ENCODE results near the gene EPB41L2. TPM values are rescaled to one million over a fixed set of nuclear protein-coding genes. Genes with fewer than 3 reads are reported as not detected.

The EPB41L2 gene
- total RNA-seq, 4 donors from 2014 or later = 190 to 321 (median 265) TPM

GRCh38 chr6:131083687-131084086, 20.6 kb upstream of the EPB41L2 start:
- 75 to 78% methylated on average over 3 of the region's 3 CpGs for WGBS, 2 donors
- Histone ChIP-seq H3K27ac (no peak overlapping the region), H3K4me1 (no peaks in the 10 kb centered on the region), H3K4me3 (no peak overlapping the region), H3K36me3 (no peaks in the 10 kb centered on the region), H3K9me3 (peaks cover 0 to 14% (median 1%) of the 10 kb centered on the region in 4 donors), H3K27me3 (no peaks in the 10 kb centered on the region)
- no peak for DNase-seq (ENCODE audit: low spot score in 2 of 2)
- TF ChIP-seq POLR2A (IDR thresholded peaks at IDR 0.05) (no peak), EP300 (IDR thresholded peaks at IDR 0.05) (no peak)
- TF ChIP-seq, protein P1, sequence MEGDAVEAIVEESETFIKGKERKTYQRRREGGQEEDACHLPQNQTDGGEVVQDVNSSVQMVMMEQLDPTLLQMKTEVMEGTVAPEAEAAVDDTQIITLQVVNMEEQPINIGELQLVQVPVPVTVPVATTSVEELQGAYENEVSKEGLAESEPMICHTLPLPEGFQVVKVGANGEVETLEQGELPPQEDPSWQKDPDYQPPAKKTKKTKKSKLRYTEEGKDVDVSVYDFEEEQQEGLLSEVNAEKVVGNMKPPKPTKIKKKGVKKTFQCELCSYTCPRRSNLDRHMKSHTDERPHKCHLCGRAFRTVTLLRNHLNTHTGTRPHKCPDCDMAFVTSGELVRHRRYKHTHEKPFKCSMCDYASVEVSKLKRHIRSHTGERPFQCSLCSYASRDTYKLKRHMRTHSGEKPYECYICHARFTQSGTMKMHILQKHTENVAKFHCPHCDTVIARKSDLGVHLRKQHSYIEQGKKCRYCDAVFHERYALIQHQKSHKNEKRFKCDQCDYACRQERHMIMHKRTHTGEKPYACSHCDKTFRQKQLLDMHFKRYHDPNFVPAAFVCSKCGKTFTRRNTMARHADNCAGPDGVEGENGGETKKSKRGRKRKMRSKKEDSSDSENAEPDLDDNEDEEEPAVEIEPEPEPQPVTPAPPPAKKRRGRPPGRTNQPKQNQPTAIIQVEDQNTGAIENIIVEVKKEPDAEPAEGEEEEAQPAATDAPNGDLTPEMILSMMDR (IDR thresholded peaks at IDR 0.05) = no peak

GRCh38 chr6:131082335-131082734, 19.3 kb upstream of the EPB41L2 start:
- DNase-seq (ENCODE audit: low spot score in 2 of 2) = no peak
- peaks cover 0 to 10% (median under 1%) of the 10 kb centered on the region in 4 donors for H3K9me3 ChIP-seq
- H3K36me3 ChIP-seq = no peaks in the 10 kb centered on the region
- H3K4me3 ChIP-seq = no peak overlapping the region
- H3K27ac ChIP-seq = no peak overlapping the region
- TF ChIP-seq, protein P1 (IDR thresholded peaks at IDR 0.05) = no peak
- TF ChIP-seq POLR2A (IDR thresholded peaks at IDR 0.05) = no peak
- TF ChIP-seq EP300 (IDR thresholded peaks at IDR 0.05) = no peak
- no peaks in the 10 kb centered on the region for H3K4me1 ChIP-seq
- 61 to 69% methylated on average over 1 of the region's 1 CpG for WGBS, 2 donors
- H3K27me3 ChIP-seq = no peaks in the 10 kb centered on the region

DNA sequence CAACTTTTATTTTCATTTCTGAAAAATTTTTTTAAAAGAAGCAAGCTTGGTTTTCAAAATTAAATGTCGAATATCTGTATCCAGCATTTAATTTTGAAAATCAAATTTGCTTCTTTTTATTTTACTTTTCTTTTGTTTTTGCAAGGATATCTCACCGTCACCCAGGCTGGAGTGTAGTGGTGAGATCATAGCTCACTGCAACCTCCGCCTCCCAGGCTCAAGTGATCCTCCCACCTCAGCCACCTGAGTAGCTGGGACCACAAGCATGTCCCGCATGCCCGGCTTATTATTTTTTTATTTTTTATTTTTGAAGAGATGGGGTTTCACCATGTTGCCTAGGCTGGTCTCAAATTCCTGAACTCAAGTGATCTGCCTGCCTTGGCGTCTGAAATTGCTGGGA, 17.0 kb upstream of the EPB41L2 start:
- H3K36me3 ChIP-seq = no peaks in the 10 kb centered on the region
- no peak for DNase-seq (ENCODE audit: low spot score in 2 of 2)
- no peaks in the 10 kb centered on the region for H3K9me3 ChIP-seq
- H3K4me3 ChIP-seq = no peak overlapping the region
- no peak overlapping the region for H3K27ac ChIP-seq
- no peaks in the 10 kb centered on the region for H3K4me1 ChIP-seq
- 96 to 97% methylated on average over 6 of the region's 6 CpGs for WGBS, 2 donors
- no peaks in the 10 kb centered on the region for H3K27me3 ChIP-seq
- TF ChIP-seq EP300 (IDR thresholded peaks at IDR 0.05) (no peak), POLR2A (IDR thresholded peaks at IDR 0.05) (no peak)
- TF ChIP-seq, protein P1 (IDR thresholded peaks at IDR 0.05) = no peak

GRCh38 chr6:131073577-131073976, 10.5 kb upstream of the EPB41L2 start:
- Histone ChIP-seq H3K4me1 (no peaks in the 10 kb centered on the region), H3K9me3 (no peaks in the 10 kb centered on the region), H3K36me3 (no peaks in the 10 kb centered on the region), H3K4me3 (no peak overlapping the region), H3K27ac (no peak overlapping the region), H3K27me3 (no peaks in the 10 kb centered on the region)
- WGBS, 2 donors = 98% methylated on average over 2 of the region's 2 CpGs
- TF ChIP-seq, protein P1 (IDR thresholded peaks at IDR 0.05) = no peak
- TF ChIP-seq EP300 (IDR thresholded peaks at IDR 0.05) (no peak), POLR2A (IDR thresholded peaks at IDR 0.05) (no peak)
- no peak for DNase-seq (ENCODE audit: low spot score in 2 of 2)

DNA sequence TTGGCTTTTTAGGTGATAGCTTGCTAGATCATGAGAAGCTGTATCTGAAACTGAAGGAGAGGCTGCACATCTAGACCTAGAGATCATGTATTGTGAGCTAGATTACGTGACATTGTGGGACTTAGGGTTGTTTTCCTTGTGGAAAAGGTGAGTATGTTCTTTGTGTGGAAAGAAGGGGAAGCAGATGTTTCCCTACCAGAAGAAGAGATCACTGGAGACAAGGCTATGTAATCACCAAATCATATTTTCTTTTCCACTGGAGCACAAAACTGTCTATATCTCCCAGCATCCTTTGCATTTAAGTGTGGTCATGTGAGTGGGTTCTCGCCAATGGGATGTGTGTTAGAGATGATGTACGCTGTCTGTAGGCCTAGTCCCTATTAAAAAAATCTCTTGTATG, 7.0 kb upstream of the EPB41L2 start:
- Histone ChIP-seq H3K4me1 (no peaks in the 10 kb centered on the region), H3K27ac (no peak overlapping the region), H3K4me3 (no peak overlapping the region), H3K36me3 (no peaks in the 10 kb centered on the region), H3K9me3 (no peaks in the 10 kb centered on the region), H3K27me3 (no peaks in the 10 kb centered on the region)
- WGBS, 2 donors = 95 to 96% methylated on average over 3 of the region's 3 CpGs
- TF ChIP-seq POLR2A (IDR thresholded peaks at IDR 0.05) (no peak), EP300 (IDR thresholded peaks at IDR 0.05) (no peak)
- TF ChIP-seq, protein P1 (IDR thresholded peaks at IDR 0.05) = no peak
- DNase-seq (ENCODE audit: low spot score in 2 of 2) = no peak
